Mesothelial cell of epicardium (in vitro differentiated cells): Measurements from ENCODE around the gene MIDN. TPM values are rescaled to one million over a fixed set of nuclear protein-coding genes. Genes with fewer than 3 reads are reported as not detected.

Source experiments
- DNase-seq, 2 experiments: peaks; one replicate each; pipeline ENCODE4 v3.0.0; 2021; ENCODE audit warnings: low spot score in 2 of 2; ENCODE audit not compliant: unreplicated experiment in 2 of 2
- H3K27ac Mint-ChIP-seq: 2 replicates; pipeline ENCODE4 v1.8.0; 2021; ENCODE audit warnings: mixed read lengths
- H3K27me3 Mint-ChIP-seq: 2 replicates; pipeline ENCODE4 v1.8.0; 2021; ENCODE audit warnings: low read depth, mixed read lengths
- H3K36me3 Mint-ChIP-seq: 2 replicates; pipeline ENCODE4 v1.8.0; 2021; ENCODE audit warnings: mixed read lengths
- H3K4me1 Mint-ChIP-seq: 2 replicates; pipeline ENCODE4 v1.8.0; 2021; ENCODE audit warnings: mixed read lengths
- H3K4me3 Mint-ChIP-seq: 2 replicates; pipeline ENCODE4 v1.8.0; 2021; ENCODE audit warnings: mild to moderate bottlenecking, moderate library complexity, mixed read lengths
- H3K9me3 Mint-ChIP-seq: 2 replicates; pipeline ENCODE4 v1.8.0; 2021; ENCODE audit warnings: mixed read lengths
- total RNA-seq: library from RNA; stranded (reverse); gene quantifications from 3 replicates; pipeline ENCODE4 v1.2.1, GENCODE V29; 2021
- TF ChIP-seq, protein P1 (sequence below): fragments of 200-600 bp; sonication (generic); IDR thresholded peaks from one replicate; pipeline ENCODE4 v1.5.0; 2021; ENCODE audit warnings: antibody characterized with exemption; ENCODE audit not compliant: unreplicated experiment

Gene MIDN
- total RNA-seq, 1 donor from 2014 or later, result 177 TPM

DNA sequence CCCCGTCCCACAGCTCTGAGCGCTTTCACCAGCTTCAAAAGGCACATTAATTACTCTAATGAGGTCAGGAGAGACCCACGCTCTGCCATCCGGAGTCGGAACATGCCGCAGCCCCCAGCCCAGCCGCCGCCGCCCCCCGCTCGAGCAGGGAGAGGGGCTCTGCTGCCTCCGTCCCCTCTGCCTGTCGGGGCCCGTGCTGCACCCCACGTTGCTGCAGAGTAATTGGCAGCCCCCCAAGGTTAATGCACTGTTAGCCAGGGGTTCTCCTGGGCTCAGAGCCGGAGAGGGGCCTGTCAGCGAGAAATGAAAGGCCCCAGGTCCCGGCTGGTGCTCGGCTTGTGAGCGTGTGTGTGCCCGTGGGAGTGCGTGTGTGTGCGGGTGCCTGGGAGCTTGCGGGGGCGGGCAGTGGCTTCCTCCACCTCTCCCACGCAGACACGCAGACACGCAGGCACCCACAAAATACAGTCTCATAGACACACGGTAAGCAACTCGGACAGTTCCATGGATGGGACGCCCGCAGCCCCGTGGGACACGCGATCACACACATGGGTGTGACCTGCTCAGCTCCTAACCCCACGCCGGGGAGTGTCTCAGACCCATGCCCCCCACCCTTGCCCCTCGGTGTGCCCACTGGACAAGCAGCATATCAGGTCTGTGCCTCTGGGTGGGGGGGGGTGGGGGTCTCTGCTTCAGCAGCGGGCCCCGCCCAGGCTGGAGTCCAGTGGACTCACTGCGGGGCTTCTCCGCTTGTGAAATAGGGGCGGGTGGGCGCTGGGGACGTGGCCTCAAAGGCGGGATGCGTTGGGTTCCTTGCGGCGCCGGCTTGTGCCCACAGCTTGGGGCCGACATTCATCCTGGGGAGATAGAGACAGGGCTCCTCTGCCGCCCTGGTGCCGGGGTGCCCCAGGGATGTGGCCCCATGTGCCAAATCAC lies 32.5 kb downstream of the MIDN start:
- Mint-ChIP-seq H3K27ac (no peak overlapping the region), H3K4me3 (no peak overlapping the region), H3K27me3 (peaks cover 11% of the 10 kb centered on the region), H3K36me3 (peaks cover 4% of the 10 kb centered on the region), H3K9me3 (no peaks in the 10 kb centered on the region), H3K4me1 (peaks cover 15% of the 10 kb centered on the region)
- DNase-seq, result no peak
- TF ChIP-seq, protein P1, sequence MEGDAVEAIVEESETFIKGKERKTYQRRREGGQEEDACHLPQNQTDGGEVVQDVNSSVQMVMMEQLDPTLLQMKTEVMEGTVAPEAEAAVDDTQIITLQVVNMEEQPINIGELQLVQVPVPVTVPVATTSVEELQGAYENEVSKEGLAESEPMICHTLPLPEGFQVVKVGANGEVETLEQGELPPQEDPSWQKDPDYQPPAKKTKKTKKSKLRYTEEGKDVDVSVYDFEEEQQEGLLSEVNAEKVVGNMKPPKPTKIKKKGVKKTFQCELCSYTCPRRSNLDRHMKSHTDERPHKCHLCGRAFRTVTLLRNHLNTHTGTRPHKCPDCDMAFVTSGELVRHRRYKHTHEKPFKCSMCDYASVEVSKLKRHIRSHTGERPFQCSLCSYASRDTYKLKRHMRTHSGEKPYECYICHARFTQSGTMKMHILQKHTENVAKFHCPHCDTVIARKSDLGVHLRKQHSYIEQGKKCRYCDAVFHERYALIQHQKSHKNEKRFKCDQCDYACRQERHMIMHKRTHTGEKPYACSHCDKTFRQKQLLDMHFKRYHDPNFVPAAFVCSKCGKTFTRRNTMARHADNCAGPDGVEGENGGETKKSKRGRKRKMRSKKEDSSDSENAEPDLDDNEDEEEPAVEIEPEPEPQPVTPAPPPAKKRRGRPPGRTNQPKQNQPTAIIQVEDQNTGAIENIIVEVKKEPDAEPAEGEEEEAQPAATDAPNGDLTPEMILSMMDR, result no peak

- peaks cover 4% of the 10 kb centered on the region for H3K36me3 Mint-ChIP-seq
- H3K27me3 Mint-ChIP-seq, result peaks cover 14% of the 10 kb centered on the region
- no peak overlapping the region for H3K4me3 Mint-ChIP-seq
- H3K4me1 Mint-ChIP-seq, result peaks cover 15% of the 10 kb centered on the region
- TF ChIP-seq, protein P1, result no peak
- no peaks in the 10 kb centered on the region for H3K9me3 Mint-ChIP-seq
- DNase-seq, result no peak
- no peak overlapping the region for H3K27ac Mint-ChIP-seq
These were observed 33.3 kb downstream of the MIDN start for GRCh38 chr19:1281569-1282287.

- H3K27me3 Mint-ChIP-seq, result peaks cover 14% of the 10 kb centered on the region
- H3K36me3 Mint-ChIP-seq, result peaks cover 4% of the 10 kb centered on the region
- no peaks in the 10 kb centered on the region for H3K9me3 Mint-ChIP-seq
- TF ChIP-seq, protein P1, result no peak
- H3K4me3 Mint-ChIP-seq, result no peak overlapping the region
- peaks cover 13% of the 10 kb centered on the region for H3K4me1 Mint-ChIP-seq
- H3K27ac Mint-ChIP-seq, result no peak overlapping the region
- no peak for DNase-seq
These were observed 34.3 kb downstream of the MIDN start for GRCh38 chr19:1282588-1283206.

GRCh38 chr19:1283207-1283916 lies 35.0 kb downstream of the MIDN start:
- no peaks in the 10 kb centered on the region for H3K9me3 Mint-ChIP-seq

More at GRCh38 chr19:1283207-1283916, 35.0 kb downstream of the MIDN start:
- peaks cover 13% of the 10 kb centered on the region for H3K4me1 Mint-ChIP-seq
- DNase-seq, result no peak
- TF ChIP-seq, protein P1, result no peak
- peaks cover 2% of the 10 kb centered on the region for H3K36me3 Mint-ChIP-seq
- H3K4me3 Mint-ChIP-seq, result no peak overlapping the region
- H3K27ac Mint-ChIP-seq, result no peak overlapping the region
- H3K27me3 Mint-ChIP-seq, result peaks cover 14% of the 10 kb centered on the region
